ENCODE data around the gene ATP2B1.

- TF ChIP-seq POLR2A (IDR thresholded peaks at IDR 0.05; ENCODE audit: low read depth, low read length) (no peak), TAF1 (IDR thresholded peaks at IDR 0.05; ENCODE audit: low read depth, low read length) (no peak)
Measured at GRCh38 chr12:89574736-89575208, 133.9 kb downstream of the ATP2B1 start.

Measured in GM12891 (cell line).